ENCODE data around the gene INHA.
A peak's percentile ranks its signal among the peaks of the same experiment; 100 is the strongest.

- TF ChIP-seq CTCF (IDR thresholded peaks at IDR 0.05): no peak
- no peak for TF ChIP-seq MEF2A (IDR thresholded peaks at IDR 0.05; ENCODE audit: borderline replicate concordance, low read depth)
- TF ChIP-seq POLR2AphosphoS5 (IDR thresholded peaks at IDR 0.05; ENCODE audit: low read depth, low read length): peak; percentile 63; the same call in 1 of the 2 replicates
- TF ChIP-seq SIN3A (IDR thresholded peaks at IDR 0.05; ENCODE audit: borderline replicate concordance, low read depth, low read length): peak; percentile 65; the same call in 1 of the 2 replicates
- no peak for TF ChIP-seq MAX (IDR thresholded peaks at IDR 0.05; ENCODE audit: low read depth)
- no peak for TF ChIP-seq RXRA (IDR thresholded peaks at IDR 0.05; ENCODE audit: borderline replicate concordance, low read depth)
- peak; percentile 69 for TF ChIP-seq CHD2 (IDR thresholded peaks at IDR 0.05; ENCODE audit: low read length, partially characterized antibody)
These were observed 28.3 kb upstream of the INHA start, which contains the start of the genes CHPF and TMEM198 for GRCh38 chr2:219543596-219544358.
